MCF 10A (cell line): ENCODE measurements around the gene MTA3. TPM values are rescaled to one million over a fixed set of nuclear protein-coding genes. Genes with fewer than 3 reads are reported as not detected.
"Not testable (repeated sequence)": the region's sequence is repeated elsewhere in the genome, so short reads cannot be mapped to it uniquely, and the experiment has no call there.

ENCODE experiments used
- BruUV-seq: library from RNA; stranded (reverse); fragments of 400-500 nt; replicated peaks from 2 replicates; lab custom pipeline; 2021; lab: Mats Ljungman, UMichigan
- CTCF ChIA-PET: fragments of 300-600 bp; sonication (Branson Sonifier 250); formaldehyde crosslinking; extraction: SDS; loops from one replicate; lab custom pipeline; 2021; ENCODE audit warnings: antibody characterized with exemption, inconsistent platforms; lab: Yijun Ruan, JAX
- POLR2A ChIA-PET: fragments of 300-600, 350-650 bp; sonication (Branson Sonifier 250); formaldehyde crosslinking; extraction: SDS; loops from one replicate; lab custom pipeline; 2020; ENCODE audit warnings: antibody characterized with exemption, inconsistent platforms; lab: Yijun Ruan, JAX
- DNase-seq: peaks from one replicate; pipeline ENCODE4 v3.0.0-alpha.2; 2018; ENCODE audit not compliant: unreplicated experiment
- H3K27ac Mint-ChIP-seq: one replicate; pipeline ENCODE4 v1.8.0; 2022; ENCODE audit warnings: mild to moderate bottlenecking, low read depth, mixed read lengths; ENCODE audit not compliant: unreplicated experiment
- H3K27me3 Mint-ChIP-seq: one replicate; pipeline ENCODE4 v1.8.0; 2022; ENCODE audit warnings: mixed read lengths; ENCODE audit not compliant: insufficient read depth, unreplicated experiment
- H3K36me3 Mint-ChIP-seq: one replicate; pipeline ENCODE4 v1.8.0; 2022; ENCODE audit warnings: mild to moderate bottlenecking, moderate library complexity, mixed read lengths; ENCODE audit not compliant: insufficient read depth, unreplicated experiment
- H3K4me1 Mint-ChIP-seq: one replicate; pipeline ENCODE4 v1.8.0; 2022; ENCODE audit warnings: mixed read lengths; ENCODE audit not compliant: insufficient read depth, unreplicated experiment
- H3K4me3 Mint-ChIP-seq: one replicate; pipeline ENCODE4 v1.8.0; 2022; ENCODE audit warnings: mild to moderate bottlenecking, moderate library complexity, mixed read lengths; ENCODE audit not compliant: unreplicated experiment
- H3K9me3 Mint-ChIP-seq: one replicate; pipeline ENCODE4 v1.8.0; 2022; ENCODE audit warnings: mixed read lengths; ENCODE audit not compliant: unreplicated experiment
- CTCF ChIP-seq: fragments of 200-600 bp; IDR thresholded peaks from one replicate; pipeline ENCODE4 v1.8.0; 2022; ENCODE audit warnings: antibody characterized with exemption, mild to moderate bottlenecking; ENCODE audit not compliant: unreplicated experiment
- intact Hi-C: fragments of 100-400 bp; cut with micrococcal nuclease; formaldehyde crosslinking; loops from 2 replicates; pipeline ENCODE4 v1.14.1; 2022
- total RNA-seq: library from RNA; stranded (reverse); gene quantifications from 2 replicates; pipeline ENCODE4 v1.2.3, GENCODE V29; 2022

MTA3 gene
- total RNA-seq, 1 experiment from 2014 or later = 41.4 TPM

GRCh38 chr2:42554392-42554791 lies 14.0 kb upstream of the MTA3 start:
- Mint-ChIP-seq H3K27me3 (no peaks in the 10 kb centered on the region), H3K36me3 (no peaks in the 10 kb centered on the region), H3K27ac (no peak overlapping the region), H3K9me3 (no peaks in the 10 kb centered on the region), H3K4me3 (no peak overlapping the region), H3K4me1 (no peaks in the 10 kb centered on the region)
- POLR2A ChIA-PET = no interaction called here
- no peak for DNase-seq
- TF ChIP-seq CTCF = no peak
- CTCF ChIA-PET = no interaction called here
- intact Hi-C loops = no loop called here
- no TSS peak for BruUV-seq

GRCh38 chr2:42556315-42556890 lies 12.0 kb upstream of the MTA3 start:
- BruUV-seq = no TSS peak
- H3K27me3 Mint-ChIP-seq = no peaks in the 10 kb centered on the region
- H3K36me3 Mint-ChIP-seq = no peaks in the 10 kb centered on the region
- CTCF ChIA-PET = no interaction called here
- no peaks in the 10 kb centered on the region for H3K9me3 Mint-ChIP-seq
- no peak overlapping the region for H3K27ac Mint-ChIP-seq
- POLR2A ChIA-PET = interaction anchor here (0.6 kb wide), 1 partner anchor 77 kb away, joined by 3 read pairs; no protein-coding TSS in a partner anchor
- no peak overlapping the region for H3K4me3 Mint-ChIP-seq
- no peak for DNase-seq
- TF ChIP-seq CTCF = no peak
- intact Hi-C loops = no loop called here
- no peaks in the 10 kb centered on the region for H3K4me1 Mint-ChIP-seq

GRCh38 chr2:42557306-42557705 lies 11.1 kb upstream of the MTA3 start:
- ChIA-PET POLR2A (interaction anchor here (0.7 kb wide), 1 partner anchor 696 kb away, joined by 3 read pairs; no protein-coding TSS in a partner anchor), CTCF (no interaction called here)
- no peak overlapping the region for H3K4me3 Mint-ChIP-seq
- no peak for TF ChIP-seq CTCF
- no peak for DNase-seq
- H3K27me3 Mint-ChIP-seq = no peaks in the 10 kb centered on the region
- no peak overlapping the region for H3K27ac Mint-ChIP-seq
- intact Hi-C loops = no loop called here
- no peaks in the 10 kb centered on the region for H3K4me1 Mint-ChIP-seq
- H3K36me3 Mint-ChIP-seq = no peaks in the 10 kb centered on the region
- H3K9me3 Mint-ChIP-seq = no peaks in the 10 kb centered on the region
- no TSS peak for BruUV-seq

- Mint-ChIP-seq H3K4me3 (no peak overlapping the region), H3K27me3 (no peaks in the 10 kb centered on the region), H3K9me3 (no peaks in the 10 kb centered on the region), H3K27ac (no peak overlapping the region), H3K36me3 (no peaks in the 10 kb centered on the region), H3K4me1 (no peaks in the 10 kb centered on the region)
- CTCF ChIA-PET = interaction anchor here (0.7 to 0.9 kb wide), 2 partner anchors 50 to 104 kb away, joined by 3 to 4 read pairs; no protein-coding TSS in a partner anchor
- intact Hi-C loops = no loop called here
- no peak for DNase-seq
- TF ChIP-seq CTCF = no peak
- no TSS peak for BruUV-seq
- POLR2A ChIA-PET = interaction anchor here (1.3 kb wide), 1 partner anchor 10 kb away, joined by 3 read pairs; no protein-coding TSS in a partner anchor
Measured at GRCh38 chr2:42558827-42559226, 9.6 kb upstream of the MTA3 start.

- BruUV-seq, H3K4me1 Mint-ChIP-seq: not testable (repeated sequence)
Measured at GRCh38 chr2:42560133-42560532, 8.3 kb upstream of the MTA3 start.

More at GRCh38 chr2:42560133-42560532, 8.3 kb upstream of the MTA3 start:
- DNase-seq, H3K27ac Mint-ChIP-seq, H3K9me3 Mint-ChIP-seq, POLR2A ChIA-PET, H3K27me3 Mint-ChIP-seq, H3K36me3 Mint-ChIP-seq, intact Hi-C loops, CTCF ChIA-PET, H3K4me3 Mint-ChIP-seq: not testable (repeated sequence)
